Muscle layer of colon (tissue), 2 donors: Measurements from ENCODE around the gene HGS.
A peak's percentile ranks its signal among the peaks of the same experiment; 100 is the strongest.

Source experiments
- H3K27ac ChIP-seq: one replicate; pipeline ENCODE4 v1.7.0; 2013; ENCODE audit warnings: low read depth, mild to moderate bottlenecking, low read length, moderate library complexity
- H3K27me3 ChIP-seq, 2 donors: one replicate each; pipeline ENCODE4 v1.7.0; 2013; ENCODE audit warnings: low read length in 2 of 2, mild to moderate bottlenecking in 2 of 2; ENCODE audit not compliant: insufficient read depth in 2 of 2, control insufficient read depth in 1 of 2
- H3K36me3 ChIP-seq: one replicate; pipeline ENCODE4 v1.7.0; 2013; ENCODE audit warnings: mild to moderate bottlenecking, low read length; ENCODE audit not compliant: insufficient read depth
- H3K4me1 ChIP-seq: one replicate; pipeline ENCODE4 v1.7.0; 2013; ENCODE audit warnings: mild to moderate bottlenecking, low read length; ENCODE audit not compliant: insufficient read depth
- H3K4me3 ChIP-seq, 2 donors: one replicate each; pipeline ENCODE4 v1.7.0; 2013; ENCODE audit warnings: low read length in 2 of 2, low read depth in 1 of 2, mild to moderate bottlenecking in 1 of 2, moderate library complexity in 1 of 2
- H3K9ac ChIP-seq: one replicate; pipeline ENCODE4 v1.7.0; 2013; ENCODE audit warnings: low read length
- H3K9me3 ChIP-seq: one replicate; pipeline ENCODE4 v1.7.0; 2013; ENCODE audit warnings: mild to moderate bottlenecking, low read length
- donor health status: abdominal sarcoma.
- donor health status: Adenocarcinoma of cecum.

The HGS gene

DNA sequence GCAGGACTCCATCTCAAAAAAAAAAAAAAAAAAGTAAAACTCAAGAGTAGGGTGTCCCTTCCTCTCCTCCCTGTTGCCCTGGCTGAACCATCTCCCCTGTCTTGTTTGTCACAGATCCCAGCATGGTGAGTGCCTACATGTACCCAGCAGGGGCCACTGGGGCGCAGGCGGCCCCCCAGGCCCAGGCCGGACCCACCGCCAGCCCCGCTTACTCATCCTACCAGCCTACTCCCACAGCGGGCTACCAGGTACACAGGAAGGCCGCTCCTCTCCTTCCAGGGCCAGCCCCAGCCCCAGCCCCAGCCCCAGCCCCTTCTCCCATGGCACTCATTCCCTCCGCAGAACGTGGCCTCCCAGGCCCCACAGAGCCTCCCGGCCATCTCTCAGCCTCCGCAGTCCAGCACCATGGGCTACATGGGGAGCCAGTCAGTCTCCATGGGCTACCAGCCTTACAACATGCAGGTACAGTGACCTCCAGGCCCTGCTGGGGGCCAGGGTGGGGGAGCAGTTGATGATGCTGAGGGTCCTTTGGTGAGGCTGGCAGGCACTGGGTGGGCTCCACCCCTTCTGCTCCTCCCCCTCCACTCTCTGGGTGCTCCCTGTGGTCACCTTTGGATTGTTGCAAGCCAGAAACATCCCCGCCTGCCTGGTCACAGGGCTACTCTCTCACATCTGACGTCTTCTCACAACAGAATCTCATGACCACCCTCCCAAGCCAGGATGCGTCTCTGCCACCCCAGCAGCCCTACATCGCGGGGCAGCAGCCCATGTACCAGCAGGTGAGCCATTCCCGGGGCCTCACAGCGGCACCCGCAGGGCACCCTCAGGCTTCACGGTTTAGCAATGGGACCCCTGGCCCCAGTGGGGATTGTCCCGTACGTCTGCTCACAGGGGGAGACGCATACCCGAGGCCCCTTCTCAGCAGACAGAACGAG, 16.8 kb downstream of the HGS start:
- Histone ChIP-seq H3K4me3 (no peak overlapping the region), H3K4me1 (peaks cover 22% of the 10 kb centered on the region), H3K9ac (no peak overlapping the region), H3K9me3 (no peaks in the 10 kb centered on the region), H3K27ac (no peak overlapping the region), H3K27me3 (no peaks in the 10 kb centered on the region), H3K36me3 (peaks cover 36% of the 10 kb centered on the region)

DNA sequence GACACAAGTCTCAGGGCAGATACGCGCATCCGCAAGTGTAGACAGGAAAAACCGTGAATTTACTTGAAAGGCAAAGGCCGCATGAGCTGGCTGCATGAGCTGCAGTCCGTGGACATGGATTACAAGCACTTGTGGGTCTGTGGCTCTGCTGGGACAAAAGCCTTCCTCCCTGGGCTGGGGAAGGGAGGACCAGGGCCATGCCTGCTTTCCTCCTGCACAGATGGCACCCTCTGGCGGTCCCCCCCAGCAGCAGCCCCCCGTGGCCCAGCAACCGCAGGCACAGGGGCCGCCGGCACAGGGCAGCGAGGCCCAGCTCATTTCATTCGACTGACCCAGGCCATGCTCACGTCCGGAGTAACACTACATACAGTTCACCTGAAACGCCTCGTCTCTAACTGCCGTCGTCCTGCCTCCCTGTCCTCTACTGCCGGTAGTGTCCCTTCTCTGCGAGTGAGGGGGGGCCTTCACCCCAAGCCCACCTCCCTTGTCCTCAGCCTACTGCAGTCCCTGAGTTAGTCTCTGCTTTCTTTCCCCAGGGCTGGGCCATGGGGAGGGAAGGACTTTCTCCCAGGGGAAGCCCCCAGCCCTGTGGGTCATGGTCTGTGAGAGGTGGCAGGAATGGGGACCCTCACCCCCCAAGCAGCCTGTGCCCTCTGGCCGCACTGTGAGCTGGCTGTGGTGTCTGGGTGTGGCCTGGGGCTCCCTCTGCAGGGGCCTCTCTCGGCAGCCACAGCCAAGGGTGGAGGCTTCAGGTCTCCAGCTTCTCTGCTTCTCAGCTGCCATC, 17.7 kb downstream of the HGS start:
- peaks cover 38% of the 10 kb centered on the region for H3K36me3 ChIP-seq
- H3K9ac ChIP-seq: peak overlapping the region; percentile 99
- peak overlapping the region in 1 of 2 donors; percentile 95 for H3K4me3 ChIP-seq
- no peaks in the 10 kb centered on the region for H3K27me3 ChIP-seq
- no peaks in the 10 kb centered on the region for H3K9me3 ChIP-seq
- H3K27ac ChIP-seq: no peak overlapping the region
- H3K4me1 ChIP-seq: peaks cover 22% of the 10 kb centered on the region

DNA sequence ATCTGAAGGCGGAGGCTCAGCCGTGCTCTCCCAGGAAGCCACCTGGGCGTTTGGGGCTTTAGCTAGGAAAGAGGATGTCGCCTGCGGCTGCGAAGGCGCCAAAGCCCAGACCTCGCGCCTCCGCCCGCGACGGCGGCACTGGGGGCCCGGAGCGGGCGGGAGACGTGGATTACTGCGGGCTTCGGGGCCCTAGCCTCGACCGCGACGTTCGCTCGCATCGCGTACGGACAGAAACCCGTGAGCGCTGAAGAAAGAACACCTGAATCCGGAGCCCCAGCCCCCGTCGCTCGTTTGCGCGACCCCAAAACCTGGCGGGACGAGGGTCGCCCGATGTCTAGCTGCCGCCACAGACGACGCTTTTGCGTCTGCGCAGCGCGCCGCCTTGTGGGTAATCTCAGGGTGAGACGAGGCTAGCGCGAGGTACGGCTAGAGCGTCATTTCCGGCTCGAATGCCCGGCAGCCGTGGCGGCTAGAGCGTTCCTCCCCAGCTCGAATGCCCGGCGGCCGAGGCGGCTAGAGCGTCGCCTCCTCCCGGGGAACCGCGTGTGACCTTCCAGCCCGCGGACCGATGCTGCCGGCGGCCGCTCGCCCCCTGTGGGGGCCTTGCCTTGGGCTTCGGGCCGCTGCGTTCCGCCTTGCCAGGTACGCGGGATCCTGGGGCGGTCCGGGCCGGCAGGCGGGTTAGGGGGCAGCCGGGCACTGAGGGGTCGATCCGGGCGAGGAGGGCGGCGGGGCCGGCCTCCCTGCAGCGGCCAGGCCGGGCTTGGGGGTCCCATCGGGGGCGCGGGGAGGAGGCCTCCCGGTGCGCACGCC, 19.3 kb downstream of the HGS start, which contains the start of gene MRPL12:
MRPL12 (plus strand) TSS at position 434 of the 813 bp plus-strand sequence; CDS start at position 569, 135 bp downstream.
- Histone ChIP-seq H3K9ac (peak within 1 kb of the TSS; percentile 99), H3K4me1 (peaks cover 22% of the 10 kb centered on the region), H3K9me3 (no peaks in the 10 kb centered on the region), H3K4me3 (peak within 1 kb of the TSS; percentile 95 to 99), H3K36me3 (peaks cover 27% of the 10 kb centered on the region), H3K27me3 (no peaks in the 10 kb centered on the region), H3K27ac (peak within 1 kb of the TSS; percentile 89)

DNA sequence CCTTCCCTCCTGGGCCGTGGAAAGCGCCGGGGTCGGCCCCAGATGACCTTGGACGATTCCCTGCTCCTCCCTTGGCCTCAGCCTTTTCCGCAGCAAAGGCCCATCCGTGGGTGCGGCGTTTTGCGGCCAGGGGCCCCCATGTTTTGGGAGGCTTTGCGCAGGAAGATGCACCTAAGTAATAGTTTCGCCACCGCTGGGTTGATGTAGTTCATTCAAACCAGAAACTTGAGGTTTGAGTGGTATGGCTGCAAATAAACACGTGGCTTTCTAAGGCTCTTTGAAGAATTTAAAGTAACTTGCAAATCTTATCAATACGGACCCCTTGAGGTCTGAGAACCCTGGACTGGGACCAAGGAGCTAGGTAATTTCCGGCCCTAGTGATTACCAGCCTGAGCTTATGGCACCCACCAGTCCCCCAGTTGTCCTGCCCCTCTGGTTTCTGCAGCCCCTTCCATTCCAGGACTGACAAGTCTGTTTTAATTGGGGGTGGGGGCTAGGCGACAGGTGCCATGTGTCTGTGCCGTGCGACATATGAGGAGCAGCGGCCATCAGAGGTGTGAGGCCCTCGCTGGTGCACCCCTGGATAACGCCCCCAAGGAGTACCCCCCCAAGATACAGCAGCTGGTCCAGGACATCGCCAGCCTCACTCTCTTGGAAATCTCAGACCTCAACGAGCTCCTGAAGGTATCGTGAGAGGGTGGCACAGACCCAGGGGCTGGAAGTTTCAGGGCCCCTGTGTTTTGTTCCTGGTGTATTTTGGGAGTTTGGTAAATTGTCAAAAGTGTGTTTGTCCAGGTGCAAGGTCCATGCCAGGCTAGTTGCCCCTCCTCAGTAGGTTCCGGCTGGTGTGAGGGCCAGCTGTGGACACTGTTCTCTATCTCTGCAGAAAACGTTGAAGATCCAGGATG, 20.2 kb downstream of the HGS start:
- H3K9ac ChIP-seq: peak overlapping the region; percentile 71
- peak overlapping the region; percentile 95 to 99 for H3K4me3 ChIP-seq
- H3K27me3 ChIP-seq: no peaks in the 10 kb centered on the region
- peaks cover 22% of the 10 kb centered on the region for H3K4me1 ChIP-seq
- H3K9me3 ChIP-seq: no peaks in the 10 kb centered on the region
- H3K27ac ChIP-seq: peak overlapping the region; percentile 89
- H3K36me3 ChIP-seq: peaks cover 23% of the 10 kb centered on the region

DNA sequence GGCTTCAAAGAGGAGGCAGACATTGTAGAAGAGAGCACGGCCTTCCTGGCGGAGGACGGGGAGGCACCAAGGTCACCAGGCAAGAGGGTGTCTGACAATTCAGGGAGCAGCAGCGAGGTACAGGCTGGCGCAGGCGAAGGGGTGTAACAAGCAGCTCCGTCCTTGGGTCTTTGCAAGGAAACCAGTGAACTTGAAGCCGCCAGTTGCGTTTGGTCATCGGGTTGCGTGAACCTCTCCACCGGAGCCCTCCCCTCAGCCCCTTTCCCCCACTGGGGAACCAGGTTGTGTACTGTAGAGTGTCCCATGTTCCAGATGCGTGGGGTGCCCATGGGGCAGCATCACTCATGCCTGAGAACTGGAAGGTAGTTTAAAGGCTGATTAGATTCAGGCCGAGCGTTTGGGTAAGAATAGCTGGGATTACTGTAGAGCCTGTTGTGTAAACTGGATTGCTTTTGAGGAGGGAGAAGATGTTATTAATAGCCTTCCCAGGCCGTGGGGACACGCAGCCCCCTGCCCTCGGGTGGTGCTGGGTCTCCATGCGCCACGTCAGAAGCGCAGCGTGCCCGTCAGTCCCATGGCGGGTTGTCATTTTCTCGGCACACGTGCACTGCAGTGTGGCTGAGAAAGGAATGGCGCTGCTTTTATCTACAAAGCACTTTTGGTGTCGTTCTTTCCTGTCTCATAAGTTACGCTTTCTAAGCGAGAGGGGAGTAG, 21.9 kb downstream of the HGS start:
- Histone ChIP-seq H3K36me3 (peaks cover 23% of the 10 kb centered on the region), H3K4me3 (no peak overlapping the region), H3K4me1 (peaks cover 26% of the 10 kb centered on the region), H3K9me3 (no peaks in the 10 kb centered on the region), H3K27ac (no peak overlapping the region), H3K9ac (no peak overlapping the region), H3K27me3 (no peaks in the 10 kb centered on the region)

DNA sequence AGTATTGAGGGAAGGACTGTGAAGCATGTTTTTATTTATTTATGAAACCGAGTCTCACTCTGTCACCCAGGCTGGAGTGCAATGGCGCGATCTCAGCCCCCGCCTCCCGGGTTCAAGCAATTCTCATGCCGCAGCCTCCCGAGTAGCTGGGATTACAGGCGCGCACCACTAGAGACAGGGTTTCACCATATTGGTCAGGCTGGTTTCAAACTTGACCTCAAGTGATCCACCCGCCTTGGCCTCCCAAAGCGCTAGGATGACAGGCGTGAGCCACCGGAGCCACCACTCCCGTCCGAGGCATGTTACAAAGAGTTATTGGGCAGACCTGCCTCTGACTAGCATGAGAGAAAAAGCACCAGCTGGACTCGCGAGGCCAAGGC, 22.4 kb downstream of the HGS start:
- Histone ChIP-seq H3K4me3 (no peak overlapping the region), H3K27me3 (no peaks in the 10 kb centered on the region), H3K36me3 (peaks cover 18% of the 10 kb centered on the region), H3K4me1 (peaks cover 31% of the 10 kb centered on the region), H3K9ac (no peak overlapping the region), H3K27ac (no peak overlapping the region), H3K9me3 (no peaks in the 10 kb centered on the region)

DNA sequence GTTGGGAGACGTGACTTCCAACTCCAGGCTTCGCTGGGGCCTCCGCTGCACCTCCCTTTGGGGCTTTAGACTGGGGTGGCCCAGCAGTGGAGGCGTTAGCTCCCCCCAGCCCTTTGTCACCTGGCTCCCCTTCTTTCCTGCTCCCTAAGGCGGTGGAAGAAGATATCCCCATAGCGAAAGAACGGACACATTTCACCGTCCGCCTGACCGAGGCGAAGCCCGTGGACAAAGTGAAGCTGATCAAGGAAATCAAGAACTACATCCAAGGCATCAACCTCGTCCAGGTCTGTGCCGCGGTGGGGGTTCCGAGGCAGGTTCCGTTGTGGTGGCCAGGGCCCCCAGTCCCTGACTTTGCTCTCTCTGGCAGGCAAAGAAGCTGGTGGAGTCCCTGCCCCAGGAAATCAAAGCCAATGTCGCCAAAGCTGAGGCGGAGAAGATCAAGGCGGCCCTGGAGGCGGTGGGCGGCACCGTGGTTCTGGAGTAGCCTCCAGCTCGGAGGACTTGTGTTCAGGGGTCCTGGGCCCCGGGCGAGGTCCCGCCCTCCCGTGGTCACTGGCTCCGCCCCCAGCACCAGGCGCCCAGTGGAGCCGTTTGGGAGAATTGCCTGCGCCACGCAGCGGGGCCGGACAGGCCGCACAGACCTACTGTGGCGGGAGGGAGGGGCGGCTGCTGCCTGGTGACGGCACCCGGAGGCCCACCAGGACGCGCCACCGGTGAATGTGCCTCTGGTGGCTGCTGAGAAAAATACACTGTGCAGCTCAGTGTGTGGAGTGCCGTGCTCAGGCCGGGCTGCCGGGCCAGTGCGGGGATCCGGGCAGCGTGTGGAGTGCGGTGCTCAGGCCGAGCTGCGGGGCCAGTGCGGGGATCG, 23.2 kb downstream of the HGS start:
- Histone ChIP-seq H3K9me3 (no peaks in the 10 kb centered on the region), H3K4me1 (peaks cover 26% of the 10 kb centered on the region), H3K36me3 (peaks cover 13% of the 10 kb centered on the region), H3K27me3 (no peaks in the 10 kb centered on the region), H3K27ac (no peak overlapping the region), H3K9ac (no peak overlapping the region), H3K4me3 (no peak overlapping the region)

DNA sequence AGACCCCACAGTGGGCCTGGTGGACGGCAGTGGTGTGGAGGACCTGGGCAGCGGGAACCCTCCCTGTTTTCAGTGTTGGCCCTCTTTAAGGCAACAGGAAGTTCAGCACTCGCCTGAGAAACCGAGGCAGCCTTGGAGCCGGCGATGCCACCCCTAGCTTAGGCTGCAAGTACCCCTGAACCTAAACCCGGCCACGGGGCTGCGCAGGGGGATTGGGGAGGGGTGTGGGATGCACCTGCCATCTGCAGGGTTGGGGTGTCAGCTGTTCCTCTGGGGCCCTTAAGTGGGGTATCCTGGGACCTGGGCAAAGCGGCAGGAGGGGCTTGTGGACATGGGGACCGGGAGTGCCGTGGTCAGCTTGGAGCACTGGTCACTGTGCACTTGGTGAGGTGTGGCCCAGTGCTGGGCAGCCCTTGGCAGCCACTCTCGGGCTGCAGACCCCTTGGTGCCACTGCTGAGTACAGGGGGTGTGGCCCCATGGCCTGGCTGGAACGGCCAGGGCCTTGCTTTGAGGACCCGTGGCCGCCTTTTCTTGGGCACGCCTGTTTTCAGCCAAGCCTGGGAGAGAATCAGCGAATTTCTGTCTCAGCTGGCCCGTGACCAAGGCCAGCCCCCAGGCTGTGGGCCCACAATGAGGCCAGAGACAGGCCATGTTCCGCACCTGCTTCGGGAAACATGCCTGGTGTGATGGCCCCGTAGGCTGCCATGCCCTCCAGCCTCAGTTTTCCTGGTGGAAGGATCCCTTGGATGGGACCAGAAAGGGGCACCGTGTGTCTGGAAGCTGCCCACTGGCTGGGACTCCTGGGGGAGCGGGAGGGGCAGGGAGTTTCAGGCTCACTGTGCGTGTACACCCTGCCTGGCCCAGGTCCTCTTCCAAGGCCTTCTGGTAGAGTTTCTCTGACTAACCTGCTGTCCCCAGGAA, 24.2 kb downstream of the HGS start:
- peaks cover 24% of the 10 kb centered on the region for H3K4me1 ChIP-seq
- no peaks in the 10 kb centered on the region for H3K27me3 ChIP-seq
- H3K27ac ChIP-seq: no peak overlapping the region
- peaks cover 13% of the 10 kb centered on the region for H3K36me3 ChIP-seq
- no peak overlapping the region for H3K9ac ChIP-seq
- H3K9me3 ChIP-seq: no peaks in the 10 kb centered on the region
- H3K4me3 ChIP-seq: no peak overlapping the region

DNA sequence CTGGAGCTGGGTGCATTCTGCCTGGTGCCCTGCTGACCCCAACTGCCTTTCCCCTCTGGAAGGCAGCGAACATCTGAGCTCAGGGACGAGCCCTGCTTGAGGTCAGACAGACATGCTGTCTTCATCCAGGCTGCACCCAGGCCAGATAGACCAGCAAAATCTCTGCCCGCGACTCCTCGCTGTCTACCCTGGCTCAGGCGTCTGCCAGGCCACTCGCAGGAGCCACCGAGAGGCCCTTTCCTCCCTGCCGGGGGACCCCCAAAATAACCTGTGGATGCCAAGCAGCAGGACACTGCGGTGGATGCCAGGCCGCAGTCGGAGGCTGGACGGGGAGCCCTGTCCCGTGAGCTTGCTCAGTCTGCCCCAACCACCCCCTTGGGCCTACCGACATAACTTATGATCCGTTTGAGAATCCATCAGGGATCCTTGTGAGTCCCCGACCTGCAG, 25.0 kb downstream of the HGS start:
- H3K9ac ChIP-seq: no peak overlapping the region
- peaks cover 31% of the 10 kb centered on the region for H3K4me1 ChIP-seq
- H3K4me3 ChIP-seq: no peak overlapping the region
- H3K9me3 ChIP-seq: no peaks in the 10 kb centered on the region
- H3K27me3 ChIP-seq: no peaks in the 10 kb centered on the region
- no peak overlapping the region for H3K27ac ChIP-seq
- H3K36me3 ChIP-seq: peaks cover 13% of the 10 kb centered on the region
